Coronary artery (tissue), 2 donors: ENCODE data around the gene OR12D1.

Source experiments
- DNase-seq: peaks from one replicate; pipeline ENCODE4 v3.0.0-alpha.2; 2017; ENCODE audit warnings: low spot score
- H3K27ac ChIP-seq, 2 donors: fragments of 200-600 bp; sonication (generic); one replicate each; pipeline ENCODE4 v1.5.1; 2016 to 2019
- H3K4me3 ChIP-seq: fragments of 200-600 bp; sonication (generic); 2 replicates; pipeline ENCODE4 v1.5.1; 2016; ENCODE audit warnings: mild to moderate bottlenecking, moderate library complexity
- CTCF ChIP-seq: fragments of 200-600 bp; sonication (generic); IDR thresholded peaks from one replicate; pipeline ENCODE4 v1.5.1; 2019; ENCODE audit warnings: antibody characterized with exemption

The OR12D1 gene

GRCh38 chr6:29414588-29414987, at the start of gene OR12D1:
Gene OR12D1, plus strand, starts transcription at chr6:29414928.
- Histone ChIP-seq H3K4me3 (no peak within 1 kb of the TSS), H3K27ac (no peak within 1 kb of the TSS)
- DNase-seq = no peak
- no peak for TF ChIP-seq CTCF

GRCh38 chr6:29368765-29369164, 46.0 kb upstream of the OR12D1 start, which contains the start of gene OR5V1:
Gene OR5V1, minus strand, starts transcription at chr6:29368865. Its CDS starts 12,670 bp downstream, at chr6:29356195.
- no peak for TF ChIP-seq CTCF
- DNase-seq = no peak
- Histone ChIP-seq H3K27ac (no peak within 1 kb of the TSS), H3K4me3 (no peak within 1 kb of the TSS)

GRCh38 chr6:29375191-29375590, 39.5 kb upstream of the OR12D1 start, which contains the start of gene OR12D3:
Gene OR12D3, minus strand, starts transcription at chr6:29375291. Its CDS starts 4 bp downstream, at chr6:29375287.
- no peak within 1 kb of the TSS for H3K4me3 ChIP-seq
- H3K27ac ChIP-seq = no peak within 1 kb of the TSS
- no peak for DNase-seq
- TF ChIP-seq CTCF = no peak

GRCh38 chr6:29376003-29376402, 38.7 kb upstream of the OR12D1 start:
- no peak for DNase-seq
- no peak overlapping the region for H3K27ac ChIP-seq
- no peak overlapping the region for H3K4me3 ChIP-seq
- TF ChIP-seq CTCF = no peak

- DNase-seq = no peak
- Histone ChIP-seq H3K27ac (no peak overlapping the region), H3K4me3 (no peak overlapping the region)
- no peak for TF ChIP-seq CTCF
Measured at GRCh38 chr6:29388533-29388932, 26.2 kb upstream of the OR12D1 start.

GRCh38 chr6:29395331-29395730, 19.4 kb upstream of the OR12D1 start, which contains the start of gene OR12D2:
Gene OR12D2, plus strand, starts transcription at chr6:29395631. Its CDS starts 1,069 bp downstream, at chr6:29396700.
- Histone ChIP-seq H3K4me3 (no peak within 1 kb of the TSS), H3K27ac (no peak within 1 kb of the TSS)
- no peak for TF ChIP-seq CTCF
- no peak for DNase-seq

GRCh38 chr6:29399525-29399924, 15.2 kb upstream of the OR12D1 start:
- TF ChIP-seq CTCF = no peak
- no peak overlapping the region for H3K27ac ChIP-seq
- H3K4me3 ChIP-seq = no peak overlapping the region
- no peak for DNase-seq
